Retinal pigment epithelial cell (primary cell): Measurements from ENCODE around the gene GPX2.

Source experiments
- DNase-seq: peaks from one replicate; pipeline ENCODE4 v3.0.0-alpha.2; 2010; ENCODE audit warnings: low read depth
- H3K4me3 ChIP-seq: 2 replicates; pipeline ENCODE4 v1.5.1; 2011; ENCODE audit warnings: mild to moderate bottlenecking, low read length, control low read depth, moderate library complexity
- TF ChIP-seq, protein P1 (sequence below): conservative IDR thresholded peaks from 2 replicates; pipeline ENCODE4 v1.5.1; 2011; ENCODE audit warnings: low read depth, low read length, control low read depth, inconsistent platforms

GPX2 gene

DNA sequence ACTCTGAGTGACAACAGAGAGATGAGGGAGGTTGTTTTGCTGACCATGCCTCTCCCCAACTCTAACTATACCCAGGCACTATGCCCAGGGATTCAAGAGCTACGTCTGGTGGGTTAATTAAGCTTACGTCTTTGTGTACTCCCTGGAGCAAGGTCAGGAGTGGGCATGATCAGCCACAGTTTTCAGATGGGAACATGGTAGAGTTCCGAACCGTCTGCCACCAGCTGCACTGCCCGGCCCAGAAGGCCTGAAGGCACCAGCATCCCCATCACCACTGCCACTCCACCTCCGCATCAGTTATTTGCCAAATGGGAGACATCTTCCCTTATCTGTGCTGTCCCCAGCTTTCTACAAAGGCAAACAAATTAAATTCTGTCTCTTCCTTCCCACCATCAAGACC, 11.1 kb upstream of the GPX2 start:
- TF ChIP-seq, protein P1, sequence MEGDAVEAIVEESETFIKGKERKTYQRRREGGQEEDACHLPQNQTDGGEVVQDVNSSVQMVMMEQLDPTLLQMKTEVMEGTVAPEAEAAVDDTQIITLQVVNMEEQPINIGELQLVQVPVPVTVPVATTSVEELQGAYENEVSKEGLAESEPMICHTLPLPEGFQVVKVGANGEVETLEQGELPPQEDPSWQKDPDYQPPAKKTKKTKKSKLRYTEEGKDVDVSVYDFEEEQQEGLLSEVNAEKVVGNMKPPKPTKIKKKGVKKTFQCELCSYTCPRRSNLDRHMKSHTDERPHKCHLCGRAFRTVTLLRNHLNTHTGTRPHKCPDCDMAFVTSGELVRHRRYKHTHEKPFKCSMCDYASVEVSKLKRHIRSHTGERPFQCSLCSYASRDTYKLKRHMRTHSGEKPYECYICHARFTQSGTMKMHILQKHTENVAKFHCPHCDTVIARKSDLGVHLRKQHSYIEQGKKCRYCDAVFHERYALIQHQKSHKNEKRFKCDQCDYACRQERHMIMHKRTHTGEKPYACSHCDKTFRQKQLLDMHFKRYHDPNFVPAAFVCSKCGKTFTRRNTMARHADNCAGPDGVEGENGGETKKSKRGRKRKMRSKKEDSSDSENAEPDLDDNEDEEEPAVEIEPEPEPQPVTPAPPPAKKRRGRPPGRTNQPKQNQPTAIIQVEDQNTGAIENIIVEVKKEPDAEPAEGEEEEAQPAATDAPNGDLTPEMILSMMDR = no peak
- H3K4me3 ChIP-seq = no peak overlapping the region
- DNase-seq = no peak

DNA sequence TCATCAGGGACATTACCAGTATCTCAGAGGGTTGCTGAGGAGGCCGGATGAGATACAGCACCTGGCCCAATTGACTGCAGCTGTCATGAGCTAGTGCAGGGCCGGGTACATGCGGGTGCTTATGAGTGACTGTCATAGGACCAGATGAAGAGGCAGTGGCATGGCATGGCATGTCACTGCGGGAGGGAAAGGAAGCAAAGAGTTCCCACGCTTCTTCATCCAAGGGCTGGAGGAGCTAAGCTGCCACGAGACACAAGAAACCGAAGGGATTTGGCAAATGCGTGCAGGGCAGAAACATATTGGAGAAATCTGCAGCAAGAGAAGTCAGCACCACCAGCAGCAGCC, 10.7 kb upstream of the GPX2 start:
- TF ChIP-seq, protein P1 = no peak
- H3K4me3 ChIP-seq = no peak overlapping the region
- DNase-seq = no peak

DNA sequence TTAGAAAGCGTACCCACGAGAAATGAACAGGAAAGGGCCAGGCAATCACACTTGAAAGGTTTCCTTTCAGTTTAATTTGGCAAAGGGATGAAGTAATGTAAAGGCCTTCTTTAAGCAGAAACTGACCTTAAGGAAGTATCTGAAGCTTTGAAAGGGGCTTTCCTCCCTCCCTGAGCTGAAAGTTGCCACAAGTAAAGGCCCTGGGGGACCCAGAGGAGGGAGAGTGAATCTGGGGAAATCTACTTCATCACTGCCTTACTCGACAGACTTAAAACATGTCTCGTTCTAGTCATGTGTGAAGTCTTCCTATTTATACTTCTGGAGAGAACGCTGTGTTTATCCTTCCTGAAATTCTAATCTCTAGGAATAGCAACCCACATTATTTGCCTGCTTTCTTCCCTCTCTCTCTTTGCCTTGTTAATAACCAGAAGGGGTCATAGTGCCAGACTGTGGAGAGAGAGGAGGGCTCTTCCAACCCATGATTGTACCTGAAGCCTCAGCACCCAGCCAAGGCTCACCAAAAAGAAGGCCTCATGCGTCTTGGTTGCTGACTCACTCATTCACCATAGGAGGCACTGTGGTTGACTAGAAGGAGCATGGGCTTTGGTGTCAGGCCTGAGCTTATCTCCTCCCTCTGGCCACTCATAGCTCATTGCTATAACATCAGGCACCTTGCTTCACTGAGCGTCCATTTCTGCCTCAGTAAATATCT, 10.2 kb upstream of the GPX2 start:
- no peak for DNase-seq
- H3K4me3 ChIP-seq = no peak overlapping the region
- TF ChIP-seq, protein P1 = no peak

DNA sequence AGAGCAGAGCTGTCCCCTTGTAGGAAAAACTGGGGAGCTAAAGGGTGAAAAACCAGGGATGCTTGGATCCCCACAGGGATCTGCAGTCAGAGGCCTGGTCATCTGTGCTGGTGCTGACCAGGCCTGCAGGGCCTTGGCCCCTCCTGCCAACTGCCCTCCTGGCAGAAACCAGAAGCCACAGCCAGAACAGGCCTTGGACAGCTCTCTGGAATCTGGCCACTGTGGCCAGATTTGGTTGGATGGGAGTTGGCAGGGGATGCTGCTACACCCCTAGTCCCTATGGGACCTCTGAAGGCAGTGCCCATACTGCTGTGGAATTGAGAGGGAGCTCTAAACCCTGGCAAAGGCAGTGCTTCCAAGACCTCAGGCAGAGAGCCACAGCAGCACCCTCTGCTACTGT, 9.2 kb upstream of the GPX2 start:
- no peak overlapping the region for H3K4me3 ChIP-seq
- TF ChIP-seq, protein P1 = no peak
- no peak for DNase-seq

DNA sequence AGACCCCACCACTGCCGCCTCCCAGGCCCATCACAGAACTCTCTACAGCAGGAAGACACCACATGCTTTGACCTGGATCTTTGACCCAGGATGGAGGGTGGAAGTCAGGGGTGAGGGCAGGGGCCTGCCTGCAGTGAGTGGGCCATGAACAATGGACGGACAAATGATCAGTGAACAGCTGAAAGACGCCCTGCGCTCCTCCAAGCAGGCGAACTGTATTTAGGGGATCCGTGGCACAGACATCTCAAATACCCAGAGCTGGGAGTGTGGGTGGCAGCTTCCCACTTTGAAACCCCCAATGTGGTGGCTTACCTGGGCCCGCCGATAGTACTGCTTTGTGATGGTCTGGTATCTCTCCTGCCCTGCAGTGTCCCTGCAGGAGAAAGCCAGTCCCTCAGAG, 8.7 kb upstream of the GPX2 start:
- TF ChIP-seq, protein P1 = no peak
- no peak for DNase-seq

DNA sequence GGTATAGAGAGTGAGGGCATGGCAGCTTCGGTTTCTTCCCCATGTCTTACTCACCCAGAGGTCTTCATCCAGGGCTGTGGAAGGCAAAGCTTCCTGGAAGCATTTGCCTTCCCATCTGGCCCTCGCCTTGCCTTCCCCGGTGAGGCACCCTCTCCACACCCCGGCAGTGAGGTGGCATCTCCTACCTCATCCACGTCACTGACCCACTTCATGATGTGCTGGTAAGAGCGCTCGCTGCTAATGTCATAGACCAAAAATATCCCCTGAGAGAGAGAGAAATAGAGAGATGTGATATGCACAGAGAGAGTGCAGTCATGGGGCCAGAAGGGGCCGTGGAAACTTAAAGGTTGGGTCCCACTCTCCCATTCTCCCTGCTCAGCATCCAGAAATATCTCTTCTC, 8.3 kb upstream of the GPX2 start:
- no peak for DNase-seq
- TF ChIP-seq, protein P1 = no peak
- no peak overlapping the region for H3K4me3 ChIP-seq

More for the DNA sequence above, 8.7 kb upstream of the GPX2 start:
- H3K4me3 ChIP-seq = no peak overlapping the region

DNA sequence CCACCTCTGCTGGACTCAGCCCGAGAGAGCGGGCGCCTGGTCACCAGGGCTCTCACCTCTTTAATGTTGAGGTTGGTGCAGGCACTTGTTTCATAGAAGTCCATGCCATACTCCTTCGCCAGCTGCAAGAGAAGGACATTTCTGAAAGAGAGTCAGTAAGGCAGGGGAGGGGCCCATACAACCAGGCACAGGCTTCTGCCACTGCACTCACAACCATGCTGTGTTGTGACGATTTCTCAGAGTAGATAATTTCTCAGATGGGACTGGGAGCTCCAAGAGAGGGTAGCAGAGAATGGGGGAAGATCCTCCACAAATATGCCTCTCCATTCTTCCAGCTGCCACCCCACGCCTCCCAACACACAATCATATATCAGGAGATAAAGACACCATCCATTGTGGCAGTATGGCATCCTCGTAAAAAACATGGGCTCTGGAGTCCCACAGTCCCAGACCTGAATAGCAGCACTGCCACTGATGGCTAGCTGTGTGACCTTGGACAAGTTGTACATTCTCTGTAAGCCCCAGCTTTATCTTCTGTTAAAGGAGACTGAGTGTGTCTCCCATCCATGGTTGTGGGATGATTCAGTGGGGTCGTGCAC, 6.2 kb upstream of the GPX2 start:
- TF ChIP-seq, protein P1 = no peak
- DNase-seq = no peak
- no peak overlapping the region for H3K4me3 ChIP-seq
